Measurements from ENCODE around the gene MAP4K3.
"Not testable (repeated sequence)": the region's sequence is repeated elsewhere in the genome, so short reads cannot be mapped to it uniquely, and the experiment has no call there.

Gene MAP4K3

GRCh38 chr2:39407516-39408296, 29.4 kb downstream of the MAP4K3 start:
- DNase-seq: no peak

DNA sequence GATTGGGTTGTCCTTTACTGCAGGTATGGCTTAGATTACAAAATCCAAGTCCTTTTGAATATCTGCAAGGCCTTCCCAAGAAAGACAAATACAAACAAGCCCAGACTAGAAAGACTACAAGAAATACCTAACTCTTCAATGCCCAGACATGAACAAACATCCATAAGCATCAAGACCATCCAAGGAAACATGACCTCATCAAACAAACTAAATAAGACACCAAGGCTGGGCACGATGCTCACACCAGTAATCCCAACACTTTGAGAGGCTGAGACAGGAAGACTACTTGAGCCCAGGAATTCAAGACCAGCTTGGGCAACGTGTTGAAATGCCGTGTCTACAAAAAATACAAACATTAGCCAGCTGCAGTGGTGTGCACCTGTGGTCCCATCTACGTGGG, 31.7 kb downstream of the MAP4K3 start:
- no peak for DNase-seq

DNA sequence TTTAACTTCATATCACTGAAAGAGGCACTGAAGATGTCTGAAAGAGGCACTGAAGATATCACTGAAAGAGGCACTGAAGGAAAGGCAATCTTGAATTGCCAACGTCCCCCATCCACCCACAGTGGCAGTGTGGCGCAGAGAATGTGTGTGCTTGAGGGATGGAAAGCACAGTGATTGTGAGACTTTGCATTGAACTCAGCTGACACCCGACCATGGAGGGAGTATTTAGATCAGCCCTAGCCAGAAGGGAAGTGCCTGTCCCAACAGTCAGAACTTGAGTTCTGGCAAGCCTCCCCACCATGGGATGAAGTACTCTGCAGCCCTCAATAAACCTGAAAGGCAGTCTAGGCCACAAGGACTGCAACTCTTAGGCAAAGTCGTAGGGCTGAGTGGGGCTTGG, 33.8 kb downstream of the MAP4K3 start:
- DNase-seq: no peak

DNA sequence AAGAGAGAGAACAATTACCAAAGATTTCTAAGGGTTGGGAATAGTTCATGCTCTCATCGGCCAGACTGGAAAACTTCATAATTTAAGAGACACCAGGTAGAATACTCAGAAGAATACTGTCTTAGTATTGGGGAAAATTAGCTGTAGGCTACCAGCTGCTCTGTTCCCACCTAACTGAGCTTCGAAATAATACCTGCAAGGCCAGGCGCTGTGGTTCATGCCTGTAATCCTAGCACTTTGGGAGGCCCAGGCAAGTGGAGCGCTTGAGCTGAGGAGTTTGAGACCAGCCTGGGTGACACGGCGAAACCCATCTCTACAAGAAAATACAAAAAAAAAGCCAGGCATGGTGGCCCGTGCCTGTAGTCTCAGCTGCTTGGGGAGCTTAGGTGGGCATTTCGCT, 35.8 kb downstream of the MAP4K3 start:
- DNase-seq: no peak

GRCh38 chr2:39399570-39399969, 37.5 kb downstream of the MAP4K3 start:
- DNase-seq: no peak

- DNase-seq: no peak
Measured at GRCh38 chr2:39395313-39395712, 41.8 kb downstream of the MAP4K3 start.

DNA sequence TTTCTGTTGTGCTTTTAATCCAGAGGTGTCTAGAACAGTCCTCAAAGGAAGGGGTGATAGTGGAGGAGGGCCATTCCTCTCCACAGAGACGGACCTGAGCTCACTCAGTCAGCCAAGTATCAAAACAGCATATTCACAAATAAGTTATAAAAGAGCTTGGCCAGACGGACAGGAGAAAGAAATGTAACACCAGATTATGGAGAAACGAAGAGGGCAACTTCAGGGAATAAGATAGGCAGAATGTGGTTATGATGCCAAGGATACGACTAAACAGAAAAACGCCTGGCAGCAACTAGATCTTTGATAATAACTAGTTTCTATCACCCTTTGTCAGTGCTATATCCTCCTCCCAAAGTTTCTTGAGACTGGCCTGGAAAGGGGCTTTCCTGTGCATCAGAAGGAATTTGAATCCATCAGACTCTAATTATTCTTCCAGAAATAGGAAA, 42.5 kb downstream of the MAP4K3 start:
- DNase-seq: no peak

DNA sequence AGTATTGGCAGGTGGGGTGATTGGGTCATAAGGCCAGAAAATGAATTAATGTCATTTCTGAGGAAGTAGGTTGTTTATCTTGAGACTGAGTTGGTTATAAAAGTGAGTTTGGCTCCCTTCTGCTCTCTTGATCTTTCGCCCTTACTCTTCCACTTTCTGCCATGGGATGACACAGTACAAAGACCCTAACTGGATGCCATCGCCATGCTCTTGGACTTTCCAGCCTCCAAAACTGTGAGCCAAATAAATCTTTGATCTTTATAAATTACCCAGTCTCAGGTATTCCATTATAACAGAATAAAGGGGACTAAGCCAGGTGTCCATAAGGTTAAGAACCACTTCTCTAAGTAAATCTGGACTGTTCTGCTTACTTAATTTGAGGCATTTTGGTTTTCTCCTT, 44.4 kb downstream of the MAP4K3 start:
- no peak for DNase-seq

GRCh38 chr2:39390216-39390615, 46.9 kb downstream of the MAP4K3 start:
- DNase-seq: no peak

DNA sequence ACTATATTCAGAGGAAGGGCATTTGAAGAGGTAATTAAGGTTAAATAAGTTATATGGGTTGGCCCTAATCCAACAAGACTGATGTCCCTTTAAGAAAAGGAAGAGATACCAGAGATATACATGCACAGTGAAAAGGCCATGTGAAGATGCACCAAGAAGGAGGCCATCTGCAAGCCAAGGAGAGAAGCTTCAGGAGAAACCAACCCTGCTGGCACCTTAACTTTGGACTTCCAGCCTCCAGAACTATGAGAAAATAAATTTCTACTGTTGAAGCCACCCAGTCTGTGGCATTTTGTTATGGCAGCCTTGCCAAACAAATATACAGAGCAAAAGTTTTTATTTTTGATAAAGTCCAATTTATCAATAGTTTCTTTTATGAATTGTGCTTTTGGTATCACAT, 51.0 kb downstream of the MAP4K3 start:
- DNase-seq: no peak

DNA sequence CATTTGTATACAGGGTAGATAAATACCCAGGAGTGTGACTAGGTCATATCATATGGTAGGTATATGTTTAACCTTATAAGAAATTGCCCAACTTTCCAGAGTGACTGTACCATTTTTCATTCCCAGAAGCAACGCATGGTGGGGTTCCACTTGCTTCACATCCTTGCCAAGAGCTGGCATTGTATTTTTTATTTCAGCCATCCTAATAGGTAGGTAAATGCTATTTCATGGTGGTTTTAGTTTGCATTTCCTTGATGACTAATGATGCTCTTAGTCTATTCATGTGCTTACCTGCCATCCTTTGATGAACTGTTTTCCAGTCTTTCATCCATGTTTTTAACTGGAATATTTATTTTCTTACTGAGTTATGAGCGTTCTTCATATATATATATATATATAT, 51.9 kb downstream of the MAP4K3 start:
- no peak for DNase-seq

GRCh38 chr2:39384071-39384470, 53.0 kb downstream of the MAP4K3 start:
- not testable (repeated sequence) for DNase-seq

- DNase-seq: no peak
Measured at GRCh38 chr2:39383146-39383545, 53.9 kb downstream of the MAP4K3 start.

GRCh38 chr2:39381653-39382052, 55.4 kb downstream of the MAP4K3 start:
- DNase-seq: no peak

GRCh38 chr2:39380525-39381150, 56.4 kb downstream of the MAP4K3 start:
- no peak for DNase-seq

- no peak for DNase-seq
Measured at GRCh38 chr2:39379643-39380524, 57.2 kb downstream of the MAP4K3 start.

DNA sequence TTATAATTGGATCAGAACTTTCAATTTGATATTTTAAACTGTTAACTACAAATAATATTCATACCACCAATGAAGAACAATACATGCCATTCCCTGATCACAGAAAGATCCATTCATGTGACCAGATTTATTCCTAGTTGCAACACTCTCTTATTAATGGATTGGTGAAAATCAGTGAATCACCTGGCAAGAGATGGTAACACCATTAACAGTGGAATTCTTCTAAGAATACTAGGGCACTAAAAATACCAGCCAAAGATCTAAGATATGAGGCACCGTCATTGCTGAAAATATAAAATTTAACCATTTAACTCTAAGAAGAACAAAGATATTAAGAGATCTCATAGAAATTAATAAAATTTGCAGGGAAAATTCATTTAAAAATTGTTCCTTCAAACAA, 58.1 kb downstream of the MAP4K3 start:
- no peak for DNase-seq

GRCh38 chr2:39377226-39377939, 59.7 kb downstream of the MAP4K3 start:
- DNase-seq: no peak

DNA sequence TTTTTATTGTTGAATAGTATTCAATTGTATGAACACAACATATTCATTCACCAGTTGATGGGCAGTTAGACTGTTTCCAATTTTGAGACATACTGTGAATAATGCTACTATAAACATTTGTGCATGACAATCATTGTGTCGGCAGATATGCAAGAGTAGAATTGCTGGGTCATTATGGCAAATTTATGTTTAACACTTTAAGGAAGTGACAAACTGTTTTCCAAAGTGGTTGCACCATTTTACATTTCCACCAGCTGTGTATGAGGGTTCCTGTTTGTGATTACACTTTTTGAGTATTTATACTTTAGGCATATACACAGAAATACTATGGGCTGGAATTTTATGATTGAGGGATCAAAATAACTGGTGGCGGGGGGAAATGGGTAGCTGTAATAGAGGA, 61.2 kb downstream of the MAP4K3 start:
- DNase-seq: no peak

DNA sequence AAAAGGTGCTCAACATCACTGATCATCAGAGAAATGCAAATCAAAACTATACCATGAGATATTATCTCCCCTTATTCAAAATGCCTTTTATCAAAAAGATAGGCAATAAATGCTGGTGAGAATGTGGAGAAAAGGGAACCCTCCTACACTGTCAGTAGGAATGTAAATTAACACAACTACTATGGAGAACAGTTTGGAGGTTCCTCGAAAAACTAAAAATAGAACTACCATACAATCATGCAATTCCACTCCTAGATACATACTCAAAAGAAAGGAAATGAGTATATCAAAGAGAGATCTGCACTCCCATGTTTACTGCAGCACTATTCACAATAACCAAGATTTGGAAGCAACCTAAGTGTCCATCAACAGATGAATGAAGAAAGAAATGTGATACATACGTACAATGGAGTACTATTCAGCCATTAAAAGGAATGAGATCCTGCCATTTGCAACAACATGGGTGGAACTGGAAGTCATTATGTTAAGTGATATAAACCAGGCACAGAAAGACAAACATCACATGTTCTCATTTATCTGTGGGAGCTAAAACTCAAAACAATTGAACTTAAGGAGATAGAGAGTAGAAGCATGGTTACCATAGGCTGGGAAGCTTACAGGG, 63.8 kb downstream of the MAP4K3 start:
- no peak for DNase-seq

GRCh38 chr2:39370101-39370500, 67.0 kb downstream of the MAP4K3 start:
- DNase-seq: no peak

GRCh38 chr2:39368846-39369245, 68.2 kb downstream of the MAP4K3 start:
- no peak for DNase-seq

DNA sequence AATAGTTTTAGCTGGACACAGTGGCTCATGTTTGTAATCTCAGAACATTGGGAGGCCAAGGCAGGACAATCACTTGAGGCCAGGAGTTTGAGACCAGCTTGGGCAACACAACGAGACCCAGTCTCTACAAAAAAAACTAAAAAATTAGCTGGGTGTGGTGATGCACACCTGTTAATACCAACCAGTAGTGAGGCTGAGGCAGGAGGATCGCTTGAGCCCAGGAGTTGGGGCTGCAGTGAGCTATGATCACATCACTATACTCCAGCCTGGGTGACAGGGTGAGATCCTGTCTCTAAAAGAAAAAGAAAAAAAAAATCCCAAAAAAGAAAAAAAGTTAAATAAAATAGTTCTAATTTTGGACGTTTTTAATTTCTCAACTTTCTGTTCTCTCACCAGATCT, 68.7 kb downstream of the MAP4K3 start:
- DNase-seq: no peak

All from GOT3 (cell line).